IMR-90 (cell line): ENCODE results near the gene PRPF6. TPM values are rescaled to one million over a fixed set of nuclear protein-coding genes. Genes with fewer than 3 reads are reported as not detected.
A peak's percentile ranks its signal among the peaks of the same experiment; 100 is the strongest.

Experiments used
- ATAC-seq: fragments of 200-7000 bp; cut with Tn5 transposase; 2 replicates; pipeline ENCODE4 v1.9.1; 2020; ENCODE audit warnings: low read depth, mild to moderate bottlenecking, moderate library complexity
- BruUV-seq: library from RNA; stranded (reverse); fragments of 400-500 nt; replicated peaks from 2 replicates; lab custom pipeline; 2021; lab: Mats Ljungman, UMichigan
- CTCF ChIA-PET: fragments of 300-600 bp; formaldehyde crosslinking; extraction: SDS; loops from one replicate; lab custom pipeline; 2021; ENCODE audit warnings: antibody characterized with exemption; lab: Yijun Ruan, JAX
- POLR2A ChIA-PET: fragments of 300-600 bp; sonication (Branson Sonifier 250); formaldehyde crosslinking; loops from one replicate; lab custom pipeline; 2022; ENCODE audit warnings: antibody characterized with exemption; ENCODE audit not compliant: unreplicated experiment; lab: Charles Lee
- DNase-seq: peaks from one replicate; pipeline ENCODE4 v3.0.0; 2013
- H2AFZ ChIP-seq: replicated peaks from 2 replicates; pipeline ENCODE3; 2013; ENCODE audit warnings: low read length, mild to moderate bottlenecking; ENCODE audit not compliant: poor library complexity
- H2AK5ac ChIP-seq: 2 replicates; pipeline ENCODE4 v1.6.1; 2013; ENCODE audit warnings: low read depth, low read length, inconsistent platforms
- H2AK9ac ChIP-seq: replicated peaks from 2 replicates; pipeline ENCODE3; 2013; ENCODE audit warnings: mild to moderate bottlenecking, low read depth, low read length, moderate library complexity; ENCODE audit not compliant: poor library complexity
- H2BK120ac ChIP-seq: 2 replicates; pipeline ENCODE4 v1.6.1; 2013; ENCODE audit warnings: low read depth, low read length, inconsistent platforms
- H2BK15ac ChIP-seq: 3 replicates; pipeline ENCODE4 v1.6.1; 2013; ENCODE audit warnings: low read depth, low read length, inconsistent platforms
- H2BK20ac ChIP-seq: 2 replicates; pipeline ENCODE4 v1.6.1; 2013; ENCODE audit warnings: low read depth, mild to moderate bottlenecking, inconsistent platforms, low read length, moderate library complexity
- H2BK5ac ChIP-seq: 2 replicates; pipeline ENCODE4 v1.6.1; 2013; ENCODE audit warnings: mild to moderate bottlenecking, low read depth, low read length, inconsistent platforms; ENCODE audit not compliant: poor library complexity, severe bottlenecking
- H3K14ac ChIP-seq: replicated peaks from 2 replicates; pipeline ENCODE4 v1.6.1; 2013; ENCODE audit warnings: low read depth, low read length, inconsistent platforms
- H3K18ac ChIP-seq: 2 replicates; pipeline ENCODE4 v1.6.1; 2013; ENCODE audit warnings: low read depth, low read length, control low read depth
- H3K23ac ChIP-seq: 2 replicates; pipeline ENCODE4 v1.6.1; 2013; ENCODE audit warnings: low read depth, low read length, inconsistent platforms
- H3K27ac ChIP-seq: 2 replicates; pipeline ENCODE4 v1.5.1; 2013; ENCODE audit warnings: mild to moderate bottlenecking, control low read depth, low read length; ENCODE audit not compliant: insufficient read depth
- H3K27me3 ChIP-seq: 2 replicates; pipeline ENCODE4 v1.6.1; 2013; ENCODE audit warnings: low read length; ENCODE audit not compliant: control insufficient read depth, insufficient read depth
- H3K36me3 ChIP-seq: 2 replicates; pipeline ENCODE4 v1.6.1; 2013; ENCODE audit warnings: low read length, mixed read lengths; ENCODE audit not compliant: control insufficient read depth, insufficient read depth
- H3K4ac ChIP-seq: 2 replicates; pipeline ENCODE4 v1.6.1; 2013; ENCODE audit warnings: low read depth, low read length, inconsistent platforms
- H3K4me1 ChIP-seq: 2 replicates; pipeline ENCODE4 v1.6.1; 2013; ENCODE audit warnings: low read length, mixed read lengths; ENCODE audit not compliant: control insufficient read depth, insufficient read depth
- H3K4me2 ChIP-seq: 2 replicates; pipeline ENCODE4 v1.6.1; 2013; ENCODE audit warnings: low read depth, mild to moderate bottlenecking, control low read depth, low read length, moderate library complexity
- H3K4me3 ChIP-seq: 2 replicates; pipeline ENCODE4 v1.5.1; 2013; ENCODE audit warnings: low read depth, mild to moderate bottlenecking, control low read depth, low read length, moderate library complexity; ENCODE audit not compliant: insufficient read depth
- H3K56ac ChIP-seq: 2 replicates; pipeline ENCODE4 v1.6.1; 2013; ENCODE audit warnings: low read length, inconsistent platforms; ENCODE audit not compliant: insufficient read depth; ENCODE audit errors: extremely low read depth
- H3K79me1 ChIP-seq, 2 experiments: 2 replicates each; pipeline ENCODE4 v1.6.1; 2013; ENCODE audit warnings: low read length in 2 of 2, inconsistent platforms in 1 of 2, low read depth in 1 of 2
- H3K9ac ChIP-seq: 2 replicates; pipeline ENCODE4 v1.6.1; 2013; ENCODE audit warnings: low read depth, low read length, control low read depth
- H3K9me1 ChIP-seq: 2 replicates; pipeline ENCODE4 v1.6.1; 2013; ENCODE audit warnings: low read length, inconsistent platforms; ENCODE audit not compliant: insufficient read depth
- H3K9me3 ChIP-seq: 2 replicates; pipeline ENCODE4 v1.6.1; 2013; ENCODE audit warnings: low read length; ENCODE audit not compliant: control insufficient read depth, insufficient read depth
- H4K20me1 ChIP-seq: 2 replicates; pipeline ENCODE4 v1.6.1; 2013; ENCODE audit warnings: low read length, inconsistent platforms; ENCODE audit not compliant: insufficient read depth
- H4K5ac ChIP-seq: 2 replicates; pipeline ENCODE4 v1.6.1; 2013; ENCODE audit warnings: mild to moderate bottlenecking, low read depth, low read length, control low read depth
- H4K8ac ChIP-seq, 2 experiments: 2 replicates each; pipeline ENCODE4 v1.6.1; 2013; ENCODE audit warnings: low read depth in 2 of 2, low read length in 2 of 2, control low read depth in 1 of 2, inconsistent platforms in 1 of 2
- H4K91ac ChIP-seq: 2 replicates; pipeline ENCODE4 v1.6.1; 2013; ENCODE audit warnings: low read depth, low read length, inconsistent platforms; ENCODE audit not compliant: insufficient read depth
- CEBPB ChIP-seq: IDR thresholded peaks from 2 replicates; pipeline ENCODE4 v1.6.1; 2012; ENCODE audit warnings: low read depth, low read length, improper control_type of control experiment
- MXI1 ChIP-seq: IDR thresholded peaks from 2 replicates; pipeline ENCODE4 v1.6.1; 2012; ENCODE audit warnings: low read depth, mild to moderate bottlenecking, low read length, moderate library complexity, borderline replicate concordance
- WGBS, 2 experiments: methylation state at CpG; one replicate each; pipeline versions ENCODE4 v1.1.5 to v1.1.7; 2013; ENCODE audit warnings: missing lambda C conversion rate in 2 of 2; ENCODE audit not compliant: insufficient read length in 1 of 2; ENCODE audit errors: extremely low coverage in 2 of 2; 5-methylcytosine and 5-hydroxymethylcytosine counted together
- dilution Hi-C: fragments of 300-500 bp; cut with HindIII; formaldehyde crosslinking; loops from one replicate; pipeline ENCODE4 v1.14.3; 2018; ENCODE audit warnings: low sequenced_read_pairs; ENCODE audit not compliant: unreplicated experiment
- in situ Hi-C: fragments of 300-500 bp; cut with MboI; formaldehyde crosslinking; loops from 3 replicates; pipeline ENCODE4 v1.14.3; 2019; ENCODE audit warnings: low sequenced_read_pairs, inconsistent platforms, mixed read lengths
- intact Hi-C: fragments of 100-400 bp; cut with micrococcal nuclease; formaldehyde crosslinking; loops from 2 replicates; pipeline ENCODE4 v1.10.0; 2022
- polyA plus RNA-seq, 3 experiments: library from polyadenylated mRNA; depleted of rRNA; stranded (reverse); fragments of >200 nt; gene quantifications; 2 replicates each; pipeline ENCODE4 v1.2.3, GENCODE V29; 2012; ENCODE audit warnings: low replicate concordance in 1 of 3
- total RNA-seq: library from RNA; depleted of rRNA; stranded (reverse); fragments of >200 nt; gene quantifications from 2 replicates; pipeline ENCODE4 v1.2.3, GENCODE V29; 2012

The PRPF6 gene
- total and polyA plus RNA-seq, 2 of the 4 experiments (the other 2 are of a cell fraction) = 43.5 to 71.3 TPM

DNA sequence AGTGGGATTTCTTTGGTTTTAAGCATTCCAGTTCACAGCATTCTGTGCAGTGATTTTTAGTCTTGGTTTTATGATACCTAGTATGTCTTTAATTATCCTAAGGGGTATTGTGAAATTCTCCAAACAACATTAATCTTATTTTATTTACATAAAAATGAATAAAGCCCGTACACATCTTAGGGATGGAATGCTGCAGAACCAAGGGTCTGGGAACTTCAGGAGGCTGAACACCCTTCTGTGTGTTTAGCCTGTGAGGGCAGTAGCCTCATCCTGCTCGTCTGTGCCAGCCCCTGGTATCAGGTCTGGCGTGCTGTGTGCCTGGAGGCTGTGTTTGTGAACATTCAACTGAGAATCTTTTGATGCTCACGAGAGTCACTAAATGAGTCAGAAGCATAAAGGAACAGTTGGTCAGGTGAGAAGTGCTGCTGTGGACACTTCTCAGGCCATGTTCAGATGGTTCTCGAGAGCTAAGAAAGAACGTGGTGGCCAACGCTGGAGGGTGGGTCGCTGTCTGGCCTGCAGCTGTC is 29.8 kb downstream of the PRPF6 start:
- Histone ChIP-seq H3K27ac (peak overlapping the region; percentile 66; the same call in 1 of the 2 replicates), H2BK20ac (no peak overlapping the region), H3K9me1 (peaks cover 13% of the 10 kb centered on the region), H3K79me1 (peaks cover 30 to 56% of the 10 kb centered on the region in 2 experiments), H3K9ac (no peak overlapping the region), H4K5ac (no peak overlapping the region), H4K20me1 (peaks cover 20% of the 10 kb centered on the region), H3K36me3 (peaks cover 48% of the 10 kb centered on the region), H3K23ac (no peak overlapping the region), H3K9me3 (no peaks in the 10 kb centered on the region), H3K27me3 (no peaks in the 10 kb centered on the region), H2BK15ac (no peak overlapping the region), H4K91ac (no peak overlapping the region), H3K56ac (no peak overlapping the region), H3K4me2 (no peak overlapping the region; the same call in 1 of the 2 replicates), H2AK5ac (no peak overlapping the region), H3K18ac (no peak overlapping the region; the same call in 1 of the 2 replicates), H4K8ac (no peak overlapping the region), H2AFZ (no peak overlapping the region), H2BK120ac (no peak overlapping the region), H2BK5ac (no peak overlapping the region), H3K4ac (no peak overlapping the region), H3K14ac (no peak overlapping the region), H3K4me1 (peaks cover 13% of the 10 kb centered on the region; the same call in 1 of the 2 replicates), H3K4me3 (no peak overlapping the region), H2AK9ac (no peak overlapping the region)
- in situ Hi-C loops = no loop called here
- intact Hi-C loops = no loop called here
- peak; percentile 48 for DNase-seq
- POLR2A ChIA-PET = no interaction called here
- TF ChIP-seq MXI1 (no peak), CEBPB (peak; percentile 51)
- ATAC-seq = peak; percentile 98
- no TSS peak for BruUV-seq
- WGBS, 2 experiments = 84% methylated on average over 5 of the region's 8 CpGs; no CpG with 5 or more reads in 1 of the 2 experiments
- CTCF ChIA-PET = no interaction called here
- dilution Hi-C loops = no loop called here
